SKM-1 (cell line): ENCODE results near the gene SHMT1.

Experiments
- DNase-seq: peaks from one replicate; lab custom pipeline; 2025; ENCODE audit not compliant: unreplicated experiment; lab: John Stamatoyannopoulos, UW

The SHMT1 gene

DNA sequence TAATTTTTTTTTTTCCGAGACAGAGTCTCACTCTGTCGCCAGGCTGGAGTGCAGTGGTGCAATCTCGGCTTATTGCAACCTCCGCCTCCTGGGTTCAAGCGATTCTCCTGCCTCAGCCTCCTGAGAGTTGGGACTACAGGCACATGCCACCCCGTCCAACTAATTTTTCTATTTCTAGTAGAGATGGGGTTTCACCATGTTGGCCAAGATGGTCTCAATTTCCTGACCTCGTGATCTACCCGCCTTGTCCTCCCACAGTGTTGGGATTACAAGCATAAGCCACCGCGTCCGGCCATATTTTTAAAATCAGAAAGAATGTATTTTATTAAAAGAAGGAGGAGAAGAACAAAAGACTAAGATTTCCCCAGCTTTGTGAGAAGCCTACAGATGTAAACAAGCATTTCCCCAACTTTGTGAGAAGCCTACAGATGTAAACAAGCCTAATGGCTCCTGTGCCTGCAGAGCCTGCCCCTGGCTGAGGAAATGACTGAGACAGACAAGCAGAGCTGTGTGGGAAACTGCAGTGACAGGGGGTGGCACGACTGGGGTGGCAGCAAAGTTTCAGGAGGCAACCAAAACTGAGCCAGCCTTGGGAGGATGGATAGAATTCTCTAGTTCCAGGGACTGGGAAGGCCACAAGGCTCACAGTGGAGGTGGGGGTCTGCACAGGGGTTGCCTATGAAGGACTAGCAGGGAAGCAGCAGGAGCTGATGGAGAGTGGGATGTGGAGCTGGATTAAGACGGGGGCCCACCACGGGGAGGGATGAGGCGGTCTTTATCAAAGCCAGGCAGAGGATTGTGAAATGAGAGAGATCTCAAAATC is 71.4 kb downstream of the SHMT1 start:
- no peak for DNase-seq

- DNase-seq: no peak
These were observed 78.1 kb downstream of the SHMT1 start for GRCh38 chr17:18285296-18285695.

- DNase-seq: no peak
These were observed 81.6 kb downstream of the SHMT1 start for GRCh38 chr17:18281788-18282187.

GRCh38 chr17:18280766-18281371 is 82.5 kb downstream of the SHMT1 start:
- no peak for DNase-seq

- no peak for DNase-seq
These were observed 83.1 kb downstream of the SHMT1 start for GRCh38 chr17:18280249-18280648.

- no peak for DNase-seq
These were observed 84.5 kb downstream of the SHMT1 start for GRCh38 chr17:18278867-18279266.
